DOHH2 (cell line): ENCODE data around the gene SNX24.
A peak's percentile ranks its signal among the peaks of the same experiment; 100 is the strongest.

ENCODE experiments used
- CTCF ChIP-seq: fragments of 200-600 bp; sonication (generic); IDR thresholded peaks from one replicate; pipeline ENCODE4 v1.5.1; 2014; ENCODE audit warnings: antibody characterized with exemption, mild to moderate bottlenecking, low read depth, low read length; ENCODE audit not compliant: poor library complexity, severe bottlenecking
- EZH2phosphoT487 ChIP-seq: fragments of 200-600 bp; sonication (generic); IDR thresholded peaks from 2 replicates; pipeline ENCODE4 v1.6.1; 2017; ENCODE audit warnings: borderline replicate concordance, mild to moderate bottlenecking, antibody characterized with exemption, low read length, moderate library complexity, mixed read lengths

GRCh38 chr5:122896598-122897282 lies 51.3 kb downstream of the SNX24 start:
- TF ChIP-seq CTCF (peak; percentile 52), EZH2phosphoT487 (no peak)
